Neutrophil (primary cell): Measurements from ENCODE around the gene FBRSL1.

Experiments used
- H3K27ac ChIP-seq: fragments of 200-600 bp; sonication (generic); 2 replicates; pipeline ENCODE4 v1.5.1; 2016; ENCODE audit warnings: mild to moderate bottlenecking, moderate library complexity
- H3K27me3 ChIP-seq: fragments of 200-600 bp; sonication (generic); 2 replicates; pipeline ENCODE4 v1.6.0; 2016; ENCODE audit warnings: mild to moderate bottlenecking
- H3K36me3 ChIP-seq: fragments of 200-600 bp; sonication (generic); 2 replicates; pipeline ENCODE4 v1.5.1; 2017
- H3K4me1 ChIP-seq, 2 experiments: fragments of 200-600 bp in 1 of 2; sonication (generic) in 1 of 2; 1 replicate in 1 of 2; 2 replicates in 1 of 2; pipeline versions ENCODE4 v1.5.1 to v1.6.1; 2013 to 2016; ENCODE audit warnings: low read depth in 1 of 2, low read length in 1 of 2, mild to moderate bottlenecking in 1 of 2, moderate library complexity in 1 of 2; ENCODE audit not compliant: control insufficient read depth in 1 of 2, insufficient read depth in 1 of 2
- H3K4me3 ChIP-seq, 2 experiments: fragments of 200-600 bp in 1 of 2; sonication (generic) in 1 of 2; 1 replicate in 1 of 2; 2 replicates in 1 of 2; pipeline ENCODE4 v1.5.1; 2013 to 2016; ENCODE audit warnings: low read depth in 1 of 2, low read length in 1 of 2, mild to moderate bottlenecking in 1 of 2, moderate library complexity in 1 of 2
- H3K9me3 ChIP-seq: fragments of 200-600 bp; sonication (generic); 2 replicates; pipeline ENCODE4 v1.5.1; 2016
- TF ChIP-seq, protein P1 (sequence below): fragments of 200-600 bp; sonication (generic); IDR thresholded peaks from 2 replicates; pipeline ENCODE4 v1.5.1; 2016; ENCODE audit warnings: antibody characterized with exemption

Gene FBRSL1

DNA sequence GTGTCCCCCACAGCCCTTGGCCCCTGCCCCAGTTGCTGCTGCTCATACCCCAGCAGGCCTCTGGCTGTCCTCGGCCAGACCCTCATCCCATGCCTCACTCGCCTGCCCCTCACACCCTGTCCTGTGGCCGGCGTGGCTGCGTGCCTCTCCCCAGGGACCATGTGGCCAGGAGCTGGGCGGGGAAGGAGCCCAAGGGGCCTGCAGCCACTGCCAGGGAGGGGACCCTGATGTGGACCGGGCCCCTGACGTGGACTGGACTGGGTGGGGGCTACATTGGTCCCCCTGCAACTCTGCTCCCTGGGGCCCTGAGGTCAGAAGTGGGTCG is 10.9 kb downstream of the FBRSL1 start:
- Histone ChIP-seq H3K27me3 (no peaks in the 10 kb centered on the region), H3K27ac (no peak overlapping the region), H3K4me3 (no peak overlapping the region), H3K4me1 (peaks cover 19 to 24% of the 10 kb centered on the region in 2 experiments), H3K36me3 (no peaks in the 10 kb centered on the region), H3K9me3 (no peaks in the 10 kb centered on the region)
- TF ChIP-seq, protein P1, sequence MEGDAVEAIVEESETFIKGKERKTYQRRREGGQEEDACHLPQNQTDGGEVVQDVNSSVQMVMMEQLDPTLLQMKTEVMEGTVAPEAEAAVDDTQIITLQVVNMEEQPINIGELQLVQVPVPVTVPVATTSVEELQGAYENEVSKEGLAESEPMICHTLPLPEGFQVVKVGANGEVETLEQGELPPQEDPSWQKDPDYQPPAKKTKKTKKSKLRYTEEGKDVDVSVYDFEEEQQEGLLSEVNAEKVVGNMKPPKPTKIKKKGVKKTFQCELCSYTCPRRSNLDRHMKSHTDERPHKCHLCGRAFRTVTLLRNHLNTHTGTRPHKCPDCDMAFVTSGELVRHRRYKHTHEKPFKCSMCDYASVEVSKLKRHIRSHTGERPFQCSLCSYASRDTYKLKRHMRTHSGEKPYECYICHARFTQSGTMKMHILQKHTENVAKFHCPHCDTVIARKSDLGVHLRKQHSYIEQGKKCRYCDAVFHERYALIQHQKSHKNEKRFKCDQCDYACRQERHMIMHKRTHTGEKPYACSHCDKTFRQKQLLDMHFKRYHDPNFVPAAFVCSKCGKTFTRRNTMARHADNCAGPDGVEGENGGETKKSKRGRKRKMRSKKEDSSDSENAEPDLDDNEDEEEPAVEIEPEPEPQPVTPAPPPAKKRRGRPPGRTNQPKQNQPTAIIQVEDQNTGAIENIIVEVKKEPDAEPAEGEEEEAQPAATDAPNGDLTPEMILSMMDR, result no peak

DNA sequence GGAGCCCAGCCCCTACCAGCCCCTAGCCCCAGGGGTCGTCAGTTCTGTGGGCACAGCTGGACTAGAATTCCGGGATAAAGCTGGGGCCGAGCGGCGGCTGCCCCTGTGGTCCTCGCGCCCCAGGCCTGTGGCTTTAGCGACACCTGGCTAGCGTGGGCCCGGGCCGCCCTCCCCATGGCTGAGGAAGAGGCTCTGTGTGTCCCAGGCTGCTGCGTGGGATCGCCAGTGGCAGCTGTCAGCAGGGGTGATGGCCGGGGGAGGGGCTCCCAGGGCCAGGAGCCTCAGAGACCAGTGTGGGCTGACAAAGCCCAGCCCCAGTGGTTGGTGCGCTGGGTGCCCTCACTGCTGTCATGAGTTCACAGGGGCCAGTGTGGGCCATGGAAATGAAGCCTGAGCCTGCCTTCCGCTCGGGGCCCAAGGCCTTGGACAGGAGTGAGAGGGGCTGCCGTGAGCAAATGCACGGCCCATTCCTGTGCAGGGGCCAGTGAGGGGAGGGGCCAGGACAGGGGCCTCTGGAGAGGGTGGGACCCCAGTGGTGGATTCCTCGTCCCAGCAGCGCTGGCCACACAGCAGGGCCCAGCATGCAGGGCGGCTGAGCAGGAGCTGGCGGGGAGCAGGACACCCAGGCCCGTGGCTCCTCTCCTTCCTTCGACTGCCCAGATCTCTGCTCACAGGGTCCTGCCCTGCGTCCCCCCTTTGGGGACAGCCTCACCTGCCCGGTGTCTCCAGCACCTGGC is 11.4 kb downstream of the FBRSL1 start:
- H3K27me3 ChIP-seq, result no peaks in the 10 kb centered on the region
- H3K4me1 ChIP-seq, result peaks cover 21 to 26% of the 10 kb centered on the region in 2 experiments
- TF ChIP-seq, protein P1, result no peak

DNA sequence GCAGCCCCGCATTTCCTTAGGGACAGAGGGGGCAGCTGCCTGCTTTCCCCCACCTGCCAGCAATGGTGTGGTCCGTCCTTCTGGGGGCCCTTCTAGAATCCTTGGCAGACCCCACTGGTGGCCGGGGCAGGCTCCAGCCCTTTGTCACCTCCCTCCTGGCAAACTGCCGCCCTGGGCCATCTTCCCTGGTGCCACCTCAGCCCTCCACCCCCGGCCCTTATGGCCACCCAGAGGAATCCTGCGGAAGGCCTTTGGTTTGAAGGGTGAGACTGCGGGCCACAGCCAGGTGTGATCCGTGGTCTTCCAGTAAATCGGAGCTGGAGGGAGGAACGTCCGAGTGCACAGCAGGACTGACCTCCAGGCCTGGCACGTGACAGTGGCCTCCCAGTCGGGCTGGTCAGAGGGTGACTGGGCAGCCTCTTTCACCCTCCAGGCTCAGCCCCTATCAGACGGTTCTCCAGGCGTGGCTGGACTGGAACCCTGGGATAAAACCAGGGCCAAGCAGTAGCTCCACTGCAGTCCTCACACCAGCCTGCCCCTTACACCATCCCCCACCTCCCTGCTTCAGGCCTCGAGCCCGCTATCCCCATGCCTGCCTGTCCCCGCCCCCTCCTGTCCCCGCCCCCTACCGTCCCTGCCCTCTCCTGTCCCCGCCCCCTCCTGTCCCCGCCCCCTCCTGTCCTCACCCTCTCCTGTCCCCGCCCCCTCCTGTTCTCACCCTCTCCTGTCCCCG is 12.4 kb downstream of the FBRSL1 start:
- Histone ChIP-seq H3K27me3 (no peaks in the 10 kb centered on the region), H3K9me3 (no peaks in the 10 kb centered on the region), H3K36me3 (no peaks in the 10 kb centered on the region), H3K4me3 (no peak overlapping the region), H3K27ac (no peak overlapping the region), H3K4me1 (peaks cover 30 to 36% of the 10 kb centered on the region in 2 experiments)
- TF ChIP-seq, protein P1, result no peak

More for the DNA sequence above, 11.4 kb downstream of the FBRSL1 start:
- no peak overlapping the region for H3K4me3 ChIP-seq
- no peaks in the 10 kb centered on the region for H3K36me3 ChIP-seq
- no peak overlapping the region for H3K27ac ChIP-seq
- no peaks in the 10 kb centered on the region for H3K9me3 ChIP-seq

DNA sequence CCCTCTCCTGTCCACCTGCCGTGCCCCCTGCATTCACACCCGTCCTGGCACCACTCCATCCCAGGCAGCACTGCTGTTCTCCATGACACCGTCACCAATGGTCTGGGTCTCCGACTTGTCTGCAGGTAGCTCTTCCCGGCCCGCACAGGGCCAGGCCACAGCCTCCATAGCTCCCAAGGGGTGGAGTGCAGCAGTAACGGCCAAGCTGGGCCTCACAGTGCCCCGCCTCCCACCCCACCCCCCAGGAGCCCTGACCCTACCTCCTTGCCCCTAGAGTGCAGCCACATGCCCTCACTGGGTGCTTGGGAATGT is 12.9 kb downstream of the FBRSL1 start:
- Histone ChIP-seq H3K9me3 (no peaks in the 10 kb centered on the region), H3K4me3 (no peak overlapping the region), H3K27me3 (no peaks in the 10 kb centered on the region), H3K27ac (no peak overlapping the region), H3K36me3 (peaks cover under 1% of the 10 kb centered on the region), H3K4me1 (peaks cover 32 to 37% of the 10 kb centered on the region in 2 experiments)
- TF ChIP-seq, protein P1, result no peak

DNA sequence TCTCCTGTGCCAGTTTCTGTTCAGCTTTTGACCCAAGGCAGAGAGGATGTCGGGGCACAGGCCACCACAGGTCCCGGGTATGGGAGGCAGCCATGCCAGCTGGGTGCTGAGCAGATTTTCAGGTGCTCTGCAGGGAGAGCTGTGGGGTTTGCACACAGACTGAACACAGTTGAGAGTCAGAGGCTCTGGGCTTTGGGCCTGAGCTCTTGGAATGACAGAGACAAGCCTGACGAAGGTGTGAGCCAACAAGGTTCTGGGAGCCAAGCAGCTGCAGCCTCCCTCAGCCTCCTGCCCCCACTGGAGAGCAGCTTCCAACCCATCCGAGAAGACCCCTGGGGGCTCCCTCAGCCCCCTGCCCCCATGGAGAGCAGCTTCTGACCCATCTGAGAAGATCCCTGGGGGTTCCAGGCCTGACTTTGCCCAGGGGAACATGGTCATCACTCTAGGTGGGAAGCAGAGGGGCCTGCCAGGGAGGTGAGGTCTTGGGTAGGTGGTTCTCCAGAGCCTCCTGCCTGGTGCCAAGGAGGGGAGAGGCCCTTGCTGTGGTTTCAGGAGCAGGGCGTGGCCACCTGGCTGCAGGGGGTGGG is 13.8 kb downstream of the FBRSL1 start:
- H3K4me3 ChIP-seq, result no peak overlapping the region
- H3K9me3 ChIP-seq, result no peaks in the 10 kb centered on the region
- TF ChIP-seq, protein P1, result no peak

More for the DNA sequence above, 13.8 kb downstream of the FBRSL1 start:
- H3K27ac ChIP-seq, result no peak overlapping the region
- peaks cover 9% of the 10 kb centered on the region for H3K36me3 ChIP-seq
- H3K4me1 ChIP-seq, result peaks cover 32 to 37% of the 10 kb centered on the region in 2 experiments
- H3K27me3 ChIP-seq, result no peaks in the 10 kb centered on the region
